Spleen (tissue), 7 donors: Measurements from ENCODE around the gene ILDR1.

Experiments
- CTCF ChIP-seq, 11 experiments: fragments of 200-600 bp in 7 of 11; fragments of 450-650 bp in 4 of 11; sonication (generic) in 4 of 11; IDR thresholded peaks in 8 of 11; conservative IDR thresholded peaks in 3 of 11; 1 replicate in 7 of 11; 2 replicates in 4 of 11; pipeline versions ENCODE4 v1.4.0 to v1.8.0; 2016 to 2021; ENCODE audit warnings: antibody characterized with exemption in 11 of 11, inconsistent platforms in 4 of 11, mild to moderate bottlenecking in 1 of 11
- POLR2A ChIP-seq, 3 donors: fragments of 450-650 bp; IDR thresholded peaks; one replicate each; pipeline ENCODE4 v1.5.1; 2017; ENCODE audit warnings: antibody characterized with exemption in 3 of 3, mild to moderate bottlenecking in 1 of 3
- donor health status: DM: no; HTN: no; CAD: no; lungs with moderate emphysema.
- donor health status: DM: no; HTN: no; CAD: no.
- donor health status: DM: no; HTN: no; CAD: no.

- no peak for TF ChIP-seq CTCF (IDR thresholded peaks at IDR 0.05 in 8 of 11, conservative IDR thresholded peaks at IDR 0.05 in 3 of 11)
- no peak for TF ChIP-seq POLR2A (IDR thresholded peaks at IDR 0.05)
These were observed 47.4 kb downstream of the ILDR1 start for GRCh38 chr3:121974601-121975111.
